Upper lobe of left lung (tissue), 4 donors: Measurements from ENCODE around the gene SEC31B.

Experiments used
- CTCF ChIP-seq, 6 experiments: fragments of 450-650 bp in 4 of 6; fragments of 200-600 bp in 2 of 6; sonication (generic) in 2 of 6; IDR thresholded peaks; one replicate each; pipeline ENCODE4 v1.5.1; 2016 to 2019; ENCODE audit warnings: antibody characterized with exemption in 6 of 6
- POLR2A ChIP-seq, 4 donors: fragments of 450-650 bp; IDR thresholded peaks; one replicate each; pipeline ENCODE4 v1.5.1; 2016 to 2017; ENCODE audit warnings: antibody characterized with exemption in 4 of 4, mild to moderate bottlenecking in 2 of 4
- POLR2AphosphoS5 ChIP-seq, 2 donors: sonication (generic); formaldehyde crosslinking; IDR thresholded peaks; one replicate each; pipeline ENCODE4 v1.5.1; 2017; ENCODE audit warnings: antibody characterized with exemption in 2 of 2

GRCh38 chr10:100560248-100560647, 40.6 kb upstream of the SEC31B start:
- no peak for TF ChIP-seq CTCF (IDR thresholded peaks at IDR 0.05)
- TF ChIP-seq POLR2AphosphoS5 (IDR thresholded peaks at IDR 0.05) = no peak
- no peak for TF ChIP-seq POLR2A (IDR thresholded peaks at IDR 0.05)
